Measurements from ENCODE around the gene PLA2G6. TPM values are rescaled to one million over a fixed set of nuclear protein-coding genes. Genes with fewer than 3 reads are reported as not detected.
A peak's percentile ranks its signal among the peaks of the same experiment; 100 is the strongest.

Gene PLA2G6
- total RNA-seq, 1 experiment from 2014 or later, result 24.1 TPM

DNA sequence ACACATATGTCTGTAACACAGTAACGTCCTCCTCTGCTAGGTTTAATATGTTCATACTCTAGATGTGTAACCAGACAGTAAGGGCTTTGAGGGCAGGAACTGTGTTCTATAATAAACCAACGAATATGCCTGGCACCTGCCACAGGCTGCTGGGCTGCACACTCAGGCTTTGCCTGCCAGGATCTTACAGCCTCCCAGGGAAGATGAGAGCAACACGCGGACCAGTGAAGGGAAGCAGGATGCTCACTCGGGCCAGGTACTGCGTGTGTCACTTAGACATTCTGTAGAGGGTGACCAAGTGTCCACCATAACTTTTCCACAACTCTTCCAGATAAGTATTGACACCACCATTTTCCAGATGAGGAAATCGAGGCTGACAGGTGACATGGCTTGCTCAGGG, 49.5 kb downstream of the PLA2G6 start:
- TF ChIP-seq, protein P1, sequence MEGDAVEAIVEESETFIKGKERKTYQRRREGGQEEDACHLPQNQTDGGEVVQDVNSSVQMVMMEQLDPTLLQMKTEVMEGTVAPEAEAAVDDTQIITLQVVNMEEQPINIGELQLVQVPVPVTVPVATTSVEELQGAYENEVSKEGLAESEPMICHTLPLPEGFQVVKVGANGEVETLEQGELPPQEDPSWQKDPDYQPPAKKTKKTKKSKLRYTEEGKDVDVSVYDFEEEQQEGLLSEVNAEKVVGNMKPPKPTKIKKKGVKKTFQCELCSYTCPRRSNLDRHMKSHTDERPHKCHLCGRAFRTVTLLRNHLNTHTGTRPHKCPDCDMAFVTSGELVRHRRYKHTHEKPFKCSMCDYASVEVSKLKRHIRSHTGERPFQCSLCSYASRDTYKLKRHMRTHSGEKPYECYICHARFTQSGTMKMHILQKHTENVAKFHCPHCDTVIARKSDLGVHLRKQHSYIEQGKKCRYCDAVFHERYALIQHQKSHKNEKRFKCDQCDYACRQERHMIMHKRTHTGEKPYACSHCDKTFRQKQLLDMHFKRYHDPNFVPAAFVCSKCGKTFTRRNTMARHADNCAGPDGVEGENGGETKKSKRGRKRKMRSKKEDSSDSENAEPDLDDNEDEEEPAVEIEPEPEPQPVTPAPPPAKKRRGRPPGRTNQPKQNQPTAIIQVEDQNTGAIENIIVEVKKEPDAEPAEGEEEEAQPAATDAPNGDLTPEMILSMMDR (conservative IDR thresholded peaks at IDR 0.05), result no peak
- Histone ChIP-seq H3K9ac (ENCODE audit: extremely low read depth, insufficient read length, low read length) (no peak overlapping the region), H3K23me2 (ENCODE audit: insufficient read length, low read depth, low read length, poor library complexity, severe bottlenecking) (no peaks in the 10 kb centered on the region), H2AFZ (ENCODE audit: low read length) (no peak overlapping the region), H2AK5ac (ENCODE audit: insufficient read length, low read length) (no peak overlapping the region), H3K4me2 (ENCODE audit: insufficient read depth, insufficient read length, low read length) (no peak overlapping the region), H3T11ph (ENCODE audit: low read length) (no peak overlapping the region), H3K56ac (ENCODE audit: insufficient read length, low read depth, low read length) (no peak overlapping the region), H2BK120ac (ENCODE audit: low read depth, low read length, poor library complexity, severe bottlenecking) (no peak overlapping the region), H2BK5ac (ENCODE audit: insufficient read length, low read length) (no peak overlapping the region), H4K20me1 (ENCODE audit: control insufficient read depth, insufficient read depth, insufficient read length) (no peaks in the 10 kb centered on the region), H2BK15ac (ENCODE audit: low read depth, low read length) (no peak overlapping the region), H2BK20ac (ENCODE audit: low read depth, low read length, poor library complexity, severe bottlenecking) (no peak overlapping the region), H3K27me3 (ENCODE audit: insufficient read depth, low read length) (no peaks in the 10 kb centered on the region), H3K4me1 (ENCODE audit: insufficient read depth, low read length) (no peaks in the 10 kb centered on the region), H3K18ac (ENCODE audit: insufficient read length, low read depth, low read length) (no peak overlapping the region), H3K9me3 (ENCODE audit: control insufficient read depth, low read depth, low read length) (no peaks in the 10 kb centered on the region), H2BK12ac (ENCODE audit: insufficient read length, low read depth, low read length) (no peak overlapping the region), H3K27ac (ENCODE audit: insufficient read length, low read depth, low read length) (no peak overlapping the region), H4K5ac (ENCODE audit: insufficient read length, low read depth, low read length) (no peak overlapping the region), H3K79me1 (ENCODE audit: insufficient read depth, low read depth, low read length, poor library complexity, severe bottlenecking) (no peaks in the 10 kb centered on the region), H3K23ac (ENCODE audit: insufficient read length, low read depth, low read length) (no peak overlapping the region), H4K8ac (replicated peaks; ENCODE audit: insufficient read length, low read depth, low read length) (no peak overlapping the region), H3K79me2 (ENCODE audit: insufficient read depth, low read length) (no peaks in the 10 kb centered on the region), H3K14ac (ENCODE audit: insufficient read depth, low read length) (no peak overlapping the region), H4K91ac (ENCODE audit: insufficient read length, low read depth, low read length) (no peak overlapping the region), H3K4ac (ENCODE audit: low read depth, low read length) (no peak overlapping the region)
- no peak for DNase-seq
- Mint-ChIP-seq H3K4me3 (no peak overlapping the region; a peak in 1 of 5 replicates), H3K36me3 (ENCODE audit: insufficient read depth in 1 of 3, low read depth in 3 of 3) (peaks cover 0 to 31% (median 18%) of the 10 kb centered on the region in 3 experiments; a peak in 6 of 7 replicates), H3K4me1 (no peaks in the 10 kb centered on the region), H3K9me3 (no peaks in the 10 kb centered on the region), H3K27me3 (ENCODE audit: low read depth) (no peaks in the 10 kb centered on the region), H3K27ac (peak overlapping the region in 1 of 3 experiments; percentile 82; a peak in 1 of 7 replicates)
- no CpG with 5 or more reads among the region's 7 CpGs for WGBS (ENCODE audit: extremely low coverage, insufficient read length, low lambda C conversion rate)

All from H9 (cell line).